Measurements from ENCODE around the gene USP32.
"Not testable (repeated sequence)": the region's sequence is repeated elsewhere in the genome, so short reads cannot be mapped to it uniquely, and the experiment has no call there.

USP32 gene

GRCh38 chr17:60223456-60223855 is 168.5 kb downstream of the USP32 start:
- DNase-seq = no peak

GRCh38 chr17:60218774-60219173 is 173.2 kb downstream of the USP32 start:
- not testable (repeated sequence) for DNase-seq

GRCh38 chr17:60215895-60216294 is 176.0 kb downstream of the USP32 start:
- DNase-seq = not testable (repeated sequence)

GRCh38 chr17:60211282-60211681 is 180.7 kb downstream of the USP32 start:
- not testable (repeated sequence) for DNase-seq

GRCh38 chr17:60208302-60208701 is 183.6 kb downstream of the USP32 start:
- DNase-seq = not testable (repeated sequence)

GRCh38 chr17:60205782-60206181 is 186.2 kb downstream of the USP32 start:
- DNase-seq = not testable (repeated sequence)

- DNase-seq = not testable (repeated sequence)
These were observed 193.3 kb downstream of the USP32 start for GRCh38 chr17:60198630-60199029.

GRCh38 chr17:60194141-60194540 is 197.8 kb downstream of the USP32 start:
- DNase-seq = not testable (repeated sequence)

- DNase-seq = no peak
These were observed 198.5 kb downstream of the USP32 start for GRCh38 chr17:60193482-60193881.

GRCh38 chr17:60193032-60193431 is 198.9 kb downstream of the USP32 start:
- DNase-seq = not testable (repeated sequence)

- DNase-seq = not testable (repeated sequence)
These were observed 201.9 kb downstream of the USP32 start for GRCh38 chr17:60190032-60190431.

- DNase-seq = no peak
These were observed 203.2 kb downstream of the USP32 start for GRCh38 chr17:60188759-60189158.

GRCh38 chr17:60186846-60187745 is 204.8 kb downstream of the USP32 start:
- DNase-seq = not testable (repeated sequence)

GRCh38 chr17:60186372-60186771 is 205.6 kb downstream of the USP32 start:
- DNase-seq = not testable (repeated sequence)

GRCh38 chr17:60180380-60180779 is 211.6 kb downstream of the USP32 start:
- not testable (repeated sequence) for DNase-seq

GRCh38 chr17:60178180-60178579 is 213.8 kb downstream of the USP32 start:
- not testable (repeated sequence) for DNase-seq

GRCh38 chr17:60176763-60177162 is 215.2 kb downstream of the USP32 start:
- DNase-seq = not testable (repeated sequence)

- not testable (repeated sequence) for DNase-seq
These were observed 217.2 kb downstream of the USP32 start for GRCh38 chr17:60174767-60175166.

- DNase-seq = no peak
These were observed 217.9 kb downstream of the USP32 start for GRCh38 chr17:60174035-60174434.

- no peak for DNase-seq
These were observed 218.6 kb downstream of the USP32 start for GRCh38 chr17:60173304-60173819.

GRCh38 chr17:60171753-60172079 is 220.2 kb downstream of the USP32 start:
- no peak for DNase-seq

- no peak for DNase-seq
These were observed 220.8 kb downstream of the USP32 start for GRCh38 chr17:60170835-60171752.
